H1 (cell line): Measurements from ENCODE around the gene ANXA3. TPM values are rescaled to one million over a fixed set of nuclear protein-coding genes. Genes with fewer than 3 reads are reported as not detected.

ENCODE experiments used
- BACH1 ChIP-seq: IDR thresholded peaks from 2 replicates; pipeline ENCODE4 v1.6.1; 2012; ENCODE audit warnings: low read length, improper control_type of control experiment
- CREB1 ChIP-seq: IDR thresholded peaks from 2 replicates; pipeline ENCODE4 v1.6.1; 2012; ENCODE audit warnings: inconsistent platforms
- E2F6 ChIP-seq: IDR thresholded peaks from 2 replicates; pipeline ENCODE4 v1.6.1; 2012; ENCODE audit warnings: inconsistent platforms
- MAX ChIP-seq: IDR thresholded peaks from 2 replicates; pipeline ENCODE4 v1.6.1; 2012; ENCODE audit warnings: inconsistent platforms
- NRF1 ChIP-seq: IDR thresholded peaks from 2 replicates; pipeline ENCODE4 v1.6.1; 2011; ENCODE audit warnings: mild to moderate bottlenecking, low read depth, low read length, improper control_type of control experiment
- POLR2A ChIP-seq, 2 experiments: IDR thresholded peaks; 1 replicate in 1 of 2; 2 replicates in 1 of 2; pipeline ENCODE4 v1.6.1; 2011; ENCODE audit warnings: low read depth in 2 of 2, low read length in 2 of 2, mild to moderate bottlenecking in 2 of 2; ENCODE audit errors: control extremely low read depth in 1 of 2
- POLR2AphosphoS5 ChIP-seq: IDR thresholded peaks from 2 replicates; pipeline ENCODE4 v1.6.1; 2011; ENCODE audit warnings: low read depth, low read length
- RBBP5 ChIP-seq: IDR thresholded peaks from 2 replicates; pipeline ENCODE4 v1.7.1; 2012; ENCODE audit warnings: low read depth, mild to moderate bottlenecking, inconsistent platforms, low read length, moderate library complexity, borderline replicate concordance
- SRF ChIP-seq: IDR thresholded peaks from 2 replicates; pipeline ENCODE4 v1.6.1; 2011; ENCODE audit warnings: mild to moderate bottlenecking, low read depth, low read length, moderate library complexity
- polyA plus RNA-seq, 7 experiments: library from polyadenylated mRNA; depleted of rRNA in 3 of 7; stranded (reverse) in 5 of 7; unstranded in 2 of 7; fragments of >200 nt in 5 of 7; fragments of 200-250 nt in 2 of 7; gene quantifications; 1 replicate in 5 of 7; 2 replicates in 1 of 7; 4 replicates in 1 of 7; pipeline versions ENCODE4 v1.2.1 to v1.2.3, GENCODE V29; 2011 to 2013; ENCODE audit warnings: missing spikeins in 2 of 7, mixed read lengths in 2 of 7
- total RNA-seq: library from RNA; stranded (reverse); fragmentation: NEBNext Ultra II Directional; extraction: Animal tissue kit (Norgen Biotek cat#: 25700); gene quantifications from 2 replicates; pipeline ENCODE4 v1.2.1, GENCODE V29; 2021

The ANXA3 gene
- total and polyA plus RNA-seq, 2 of the 8 experiments (the other 6 are each of a cell fraction or from before 2014, with no cell fraction given), result 10.3 to 27.3 TPM

- TF ChIP-seq MAX (peak; percentile 49; the same call in 1 of the 2 replicates), SRF (no peak), POLR2AphosphoS5 (peak; percentile 80), RBBP5 (0 out of 2 replicates have a peak, but pooled peaks have one; percentile 31), NRF1 (peak; percentile 11; the same call in 1 of the 2 replicates), BACH1 (peak; percentile 39; the same call in 1 of the 2 replicates), POLR2A (IDR thresholded peaks at IDR 0.05; ENCODE audit: control extremely low read depth in 1 of 2, low read depth in 2 of 2, low read length in 2 of 2) (peak; percentile 64 to 86), CREB1 (no peak), E2F6 (no peak)
Measured at GRCh38 chr4:78551420-78552351, at the start of gene ANXA3 (continued).
